ENCODE measurements around the gene PTK7.

Gene PTK7

DNA sequence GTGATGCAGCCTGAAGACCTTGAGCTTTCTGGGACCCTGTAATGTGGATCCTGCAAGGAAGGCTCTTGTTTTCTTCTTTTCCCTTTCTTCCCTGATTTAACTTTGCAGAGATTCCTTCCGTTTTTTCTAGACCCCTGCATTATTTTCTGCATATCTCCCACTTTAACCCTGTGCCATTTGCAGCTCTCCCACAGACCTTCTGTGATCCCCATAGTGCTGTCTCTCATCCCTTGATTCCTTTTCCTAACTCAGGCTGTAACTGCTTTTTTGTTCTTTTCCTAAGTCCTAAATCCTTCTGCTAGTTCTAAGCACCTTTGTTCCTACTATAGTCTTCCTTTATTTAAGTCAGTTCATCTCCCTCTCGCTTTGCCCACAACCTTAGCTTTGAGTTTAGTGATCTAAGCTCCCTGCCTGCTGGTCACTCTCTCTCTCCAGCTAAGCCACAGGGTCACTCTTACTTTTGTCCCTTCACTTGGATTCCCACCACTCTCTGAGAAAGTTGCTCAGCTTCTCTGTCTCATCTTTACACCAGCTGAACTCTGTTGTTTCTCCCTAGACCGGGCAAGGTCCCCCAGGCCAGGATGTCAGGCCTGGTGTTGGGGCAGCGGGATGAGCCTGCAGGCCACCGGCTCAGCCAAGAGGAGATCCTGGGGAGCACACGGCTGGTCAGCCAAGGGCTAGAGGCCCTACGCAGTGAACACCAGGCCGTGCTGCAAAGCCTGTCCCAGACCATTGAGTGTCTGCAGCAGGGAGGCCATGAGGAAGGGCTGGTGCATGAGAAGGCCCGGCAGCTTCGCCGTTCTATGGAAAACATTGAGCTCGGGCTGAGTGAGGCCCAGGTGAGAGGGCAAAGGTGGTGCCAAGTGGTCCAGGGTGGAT, 15.1 kb upstream of the PTK7 start:
- Histone ChIP-seq H3K27ac (no peak overlapping the region), H3K4me3 (IDR thresholded peaks at IDR 0.05; ENCODE audit: insufficient read depth, low read depth, low read length) (no peak overlapping the region), H4K20me1 (ENCODE audit: insufficient read depth) (no peaks in the 10 kb centered on the region), H3K36me3 (ENCODE audit: insufficient read depth) (no peaks in the 10 kb centered on the region), H3K9ac (no peak overlapping the region), H3K4me2 (peak overlapping the region; percentile 82; the same call in 1 of the 2 replicates), H3K79me2 (ENCODE audit: insufficient read depth, low read depth) (peaks cover 13% of the 10 kb centered on the region), H3K27me3 (ENCODE audit: insufficient read depth, low read depth) (no peaks in the 10 kb centered on the region), H2AFZ (ENCODE audit: low read depth) (no peak overlapping the region; the same call in 1 of the 2 replicates), H3K4me1 (ENCODE audit: low read depth, poor library complexity, severe bottlenecking) (peaks cover 16% of the 10 kb centered on the region)
- TF ChIP-seq, protein P1, sequence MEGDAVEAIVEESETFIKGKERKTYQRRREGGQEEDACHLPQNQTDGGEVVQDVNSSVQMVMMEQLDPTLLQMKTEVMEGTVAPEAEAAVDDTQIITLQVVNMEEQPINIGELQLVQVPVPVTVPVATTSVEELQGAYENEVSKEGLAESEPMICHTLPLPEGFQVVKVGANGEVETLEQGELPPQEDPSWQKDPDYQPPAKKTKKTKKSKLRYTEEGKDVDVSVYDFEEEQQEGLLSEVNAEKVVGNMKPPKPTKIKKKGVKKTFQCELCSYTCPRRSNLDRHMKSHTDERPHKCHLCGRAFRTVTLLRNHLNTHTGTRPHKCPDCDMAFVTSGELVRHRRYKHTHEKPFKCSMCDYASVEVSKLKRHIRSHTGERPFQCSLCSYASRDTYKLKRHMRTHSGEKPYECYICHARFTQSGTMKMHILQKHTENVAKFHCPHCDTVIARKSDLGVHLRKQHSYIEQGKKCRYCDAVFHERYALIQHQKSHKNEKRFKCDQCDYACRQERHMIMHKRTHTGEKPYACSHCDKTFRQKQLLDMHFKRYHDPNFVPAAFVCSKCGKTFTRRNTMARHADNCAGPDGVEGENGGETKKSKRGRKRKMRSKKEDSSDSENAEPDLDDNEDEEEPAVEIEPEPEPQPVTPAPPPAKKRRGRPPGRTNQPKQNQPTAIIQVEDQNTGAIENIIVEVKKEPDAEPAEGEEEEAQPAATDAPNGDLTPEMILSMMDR (conservative IDR thresholded peaks at IDR 0.05; ENCODE audit: low read depth, low read length), result no peak

DNA sequence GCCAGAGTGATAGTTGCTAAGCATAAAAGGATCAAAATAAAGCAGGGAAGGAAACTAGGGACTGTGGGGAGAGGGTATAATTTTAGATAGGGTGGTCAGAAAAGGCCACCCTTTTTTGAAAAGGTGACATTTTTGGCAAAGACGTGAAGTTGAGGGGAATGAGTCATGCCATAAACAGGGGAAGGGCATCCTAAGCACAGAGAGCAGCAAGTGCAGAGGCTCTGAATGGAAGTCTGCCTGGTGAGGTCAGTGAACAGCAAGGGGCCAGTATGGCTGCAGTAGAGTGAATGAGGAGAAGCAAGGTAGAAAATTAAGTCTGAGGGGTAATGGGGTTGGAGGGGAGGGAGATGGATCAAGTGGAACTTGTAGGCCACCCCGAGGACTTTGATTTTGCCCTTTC, 14.3 kb upstream of the PTK7 start:
- no peak overlapping the region for H2AFZ ChIP-seq (ENCODE audit: low read depth)
- no peak overlapping the region for H3K4me2 ChIP-seq
- H3K27ac ChIP-seq, result no peak overlapping the region
- H3K4me1 ChIP-seq (ENCODE audit: low read depth, poor library complexity, severe bottlenecking), result peaks cover 16% of the 10 kb centered on the region
- H3K4me3 ChIP-seq (IDR thresholded peaks at IDR 0.05; ENCODE audit: insufficient read depth, low read depth, low read length), result no peak overlapping the region
- no peak overlapping the region for H3K9ac ChIP-seq
- H3K27me3 ChIP-seq (ENCODE audit: insufficient read depth, low read depth), result no peaks in the 10 kb centered on the region
- no peaks in the 10 kb centered on the region for H3K36me3 ChIP-seq (ENCODE audit: insufficient read depth)
- TF ChIP-seq, protein P1 (conservative IDR thresholded peaks at IDR 0.05; ENCODE audit: low read depth, low read length), result no peak
- no peaks in the 10 kb centered on the region for H4K20me1 ChIP-seq (ENCODE audit: insufficient read depth)
- H3K79me2 ChIP-seq (ENCODE audit: insufficient read depth, low read depth), result peaks cover 13% of the 10 kb centered on the region

DNA sequence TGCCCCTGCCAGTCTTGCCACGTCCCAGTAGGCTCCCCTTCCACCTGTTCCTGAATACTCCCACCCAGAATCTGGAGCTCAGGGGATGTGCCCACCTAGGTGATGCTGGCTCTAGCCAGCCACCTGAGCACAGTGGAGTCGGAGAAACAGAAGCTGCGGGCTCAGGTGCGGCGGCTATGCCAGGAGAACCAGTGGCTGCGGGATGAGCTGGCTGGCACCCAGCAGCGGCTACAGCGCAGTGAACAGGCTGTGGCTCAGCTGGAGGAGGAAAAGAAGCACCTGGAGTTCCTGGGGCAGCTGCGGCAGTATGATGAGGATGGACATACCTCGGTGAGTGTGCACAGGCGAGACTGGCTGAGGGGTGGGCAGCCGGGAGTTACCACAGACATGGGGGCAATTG, 13.3 kb upstream of the PTK7 start:
- TF ChIP-seq, protein P1 (conservative IDR thresholded peaks at IDR 0.05; ENCODE audit: low read depth, low read length), result no peak
- H3K79me2 ChIP-seq (ENCODE audit: insufficient read depth, low read depth), result peaks cover 13% of the 10 kb centered on the region
- no peak overlapping the region for H3K27ac ChIP-seq

DNA sequence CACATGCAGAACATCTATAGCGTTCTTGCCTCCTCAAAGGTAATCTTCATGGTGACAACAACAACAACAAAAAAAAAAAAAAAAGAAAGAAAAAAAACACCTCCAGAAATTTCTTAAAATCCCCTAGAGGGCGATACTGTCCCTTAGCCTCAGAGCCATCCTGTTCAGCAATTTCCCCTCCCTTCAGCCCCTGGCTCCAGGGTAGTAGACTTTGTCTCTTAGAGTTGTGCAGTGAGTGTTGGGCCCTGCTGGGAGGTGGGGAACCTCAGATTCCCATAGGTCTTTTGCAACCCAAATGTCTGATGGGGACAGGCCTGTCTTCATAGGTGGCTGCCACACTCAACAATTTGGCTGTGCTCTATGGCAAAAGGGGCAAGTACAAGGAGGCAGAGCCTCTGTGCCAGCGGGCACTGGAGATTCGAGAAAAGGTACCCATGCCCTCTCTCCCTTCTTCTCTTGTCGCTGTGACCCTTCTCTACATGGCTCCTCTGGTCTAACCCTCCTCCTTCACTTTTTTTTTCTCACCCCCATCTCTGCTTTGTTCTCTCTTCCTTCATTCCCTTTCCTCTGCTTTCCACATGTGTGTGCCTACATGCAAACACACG, 6.0 kb upstream of the PTK7 start:
- Histone ChIP-seq H3K9ac (no peak overlapping the region), H3K4me1 (ENCODE audit: low read depth, poor library complexity, severe bottlenecking) (peaks cover 9% of the 10 kb centered on the region), H3K4me3 (IDR thresholded peaks at IDR 0.05; ENCODE audit: insufficient read depth, low read depth, low read length) (no peak overlapping the region), H3K4me2 (no peak overlapping the region), H2AFZ (ENCODE audit: low read depth) (no peak overlapping the region), H3K36me3 (ENCODE audit: insufficient read depth) (no peaks in the 10 kb centered on the region), H4K20me1 (ENCODE audit: insufficient read depth) (no peaks in the 10 kb centered on the region), H3K27me3 (ENCODE audit: insufficient read depth, low read depth) (no peaks in the 10 kb centered on the region), H3K27ac (no peak overlapping the region), H3K79me2 (ENCODE audit: insufficient read depth, low read depth) (no peaks in the 10 kb centered on the region)
- TF ChIP-seq, protein P1 (conservative IDR thresholded peaks at IDR 0.05; ENCODE audit: low read depth, low read length), result peak; percentile 61

More for the DNA sequence above, 13.3 kb upstream of the PTK7 start:
- H3K4me1 ChIP-seq (ENCODE audit: low read depth, poor library complexity, severe bottlenecking), result peaks cover 16% of the 10 kb centered on the region
- no peak overlapping the region for H3K4me3 ChIP-seq (IDR thresholded peaks at IDR 0.05; ENCODE audit: insufficient read depth, low read depth, low read length)
- no peak overlapping the region for H2AFZ ChIP-seq (ENCODE audit: low read depth)
- no peak overlapping the region for H3K9ac ChIP-seq
- H4K20me1 ChIP-seq (ENCODE audit: insufficient read depth), result no peaks in the 10 kb centered on the region
- H3K27me3 ChIP-seq (ENCODE audit: insufficient read depth, low read depth), result no peaks in the 10 kb centered on the region
- H3K36me3 ChIP-seq (ENCODE audit: insufficient read depth), result no peaks in the 10 kb centered on the region
- no peak overlapping the region for H3K4me2 ChIP-seq
